ENCODE measurements around the gene HINFP. TPM values are rescaled to one million over a fixed set of nuclear protein-coding genes. Genes with fewer than 3 reads are reported as not detected.

The HINFP gene
- polyA plus RNA-seq, 4 donors, result 12.3 to 37.5 (median 19.3) TPM

DNA sequence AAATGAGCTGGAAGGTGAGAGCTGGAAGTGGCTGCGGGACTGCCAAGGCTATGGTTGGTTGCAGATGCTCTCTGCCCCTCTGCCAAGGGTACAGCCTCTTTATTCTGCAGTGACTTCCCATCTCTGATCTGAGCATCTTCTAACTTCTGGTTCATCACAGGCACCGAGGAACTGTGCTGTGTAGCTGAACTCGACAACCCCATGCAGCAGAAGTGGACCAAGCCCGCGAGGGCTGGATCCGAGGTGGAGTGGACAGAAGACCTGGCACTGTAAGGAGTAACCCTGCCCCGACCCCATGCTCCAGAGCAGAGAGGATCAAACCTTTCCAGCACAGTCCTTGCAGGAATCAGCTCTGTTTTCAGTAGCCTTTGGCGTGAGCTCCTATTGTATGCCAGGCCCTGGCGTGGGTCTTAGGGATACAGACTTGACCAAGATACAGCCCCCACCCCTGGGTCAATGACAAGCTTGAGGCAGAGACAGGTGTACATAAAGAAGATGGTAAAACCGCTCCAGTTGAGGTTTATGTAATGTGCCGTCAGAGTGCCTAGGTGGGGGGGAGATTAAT lies 9.9 kb upstream of the HINFP start:
- DNase-seq, result no peak
- WGBS, 3 donors, result 95 to 98% (median 96%) methylated on average over 11 of the region's 11 CpGs
- no peak for FAIRE-seq
- Histone ChIP-seq H3K4me1 (ENCODE audit: control insufficient read depth in 3 of 3, insufficient read depth in 2 of 3, low read depth in 1 of 3, low read length in 2 of 3) (peaks cover 8 to 27% (median 8%) of the 10 kb centered on the region in 3 donors), H3K4me3 (ENCODE audit: low read depth in 1 of 3, low read length in 3 of 3) (no peak overlapping the region), H3K36me3 (ENCODE audit: control insufficient read depth in 3 of 3, insufficient read depth in 2 of 3, low read depth in 1 of 3, low read length in 3 of 3) (peaks cover 28 to 69% (median 35%) of the 10 kb centered on the region in 3 donors), H3K27ac (ENCODE audit: low read depth in 1 of 3, low read length in 2 of 3) (no peak overlapping the region), H3K9me3 (ENCODE audit: control insufficient read depth in 2 of 2, insufficient read depth in 1 of 2, low read depth in 1 of 2, low read length in 1 of 2) (no peaks in the 10 kb centered on the region), H3K27me3 (ENCODE audit: control insufficient read depth in 3 of 3, insufficient read depth in 3 of 3, low read length in 3 of 3) (no peaks in the 10 kb centered on the region)

DNA sequence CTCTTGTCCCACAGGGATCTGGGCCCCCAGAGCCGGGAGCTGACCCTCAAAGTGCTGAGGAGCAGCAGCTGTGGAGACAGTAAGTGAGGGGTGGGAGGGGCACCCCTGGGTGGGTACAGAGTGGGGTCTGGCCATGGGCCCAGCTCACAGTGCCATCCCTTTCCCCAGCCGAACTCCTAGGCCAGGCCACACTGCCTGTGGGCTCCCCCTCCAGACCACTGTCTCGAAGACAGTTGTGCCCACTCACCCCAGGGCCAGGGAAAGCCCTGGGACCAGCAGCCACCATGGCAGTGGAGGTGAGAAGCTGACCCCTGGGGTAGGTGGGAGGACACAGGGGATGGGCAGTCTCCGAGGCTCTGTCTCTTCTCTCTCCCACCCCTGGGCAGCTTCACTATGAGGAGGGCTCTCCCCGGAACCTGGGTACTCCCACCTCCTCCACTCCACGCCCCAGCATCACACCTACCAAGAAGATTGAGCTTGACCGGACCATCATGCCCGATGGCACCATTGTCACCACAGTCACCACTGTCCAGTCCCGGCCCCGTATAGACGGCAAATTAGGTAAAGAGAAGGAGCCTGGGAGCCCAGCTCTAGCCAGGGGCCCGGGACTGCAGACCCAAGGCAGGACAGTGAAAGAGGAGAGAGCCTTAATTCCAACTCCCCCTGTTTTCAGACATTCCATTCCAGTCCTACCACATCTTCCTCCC lies 8.9 kb upstream of the HINFP start:
- Histone ChIP-seq H3K4me3 (ENCODE audit: low read depth in 1 of 3, low read length in 3 of 3) (no peak overlapping the region), H3K4me1 (ENCODE audit: control insufficient read depth in 3 of 3, insufficient read depth in 2 of 3, low read depth in 1 of 3, low read length in 2 of 3) (peaks cover 4 to 22% (median 7%) of the 10 kb centered on the region in 3 donors), H3K27ac (ENCODE audit: low read depth in 1 of 3, low read length in 2 of 3) (no peak overlapping the region), H3K9me3 (ENCODE audit: control insufficient read depth in 2 of 2, insufficient read depth in 1 of 2, low read depth in 1 of 2, low read length in 1 of 2) (no peaks in the 10 kb centered on the region), H3K36me3 (ENCODE audit: control insufficient read depth in 3 of 3, insufficient read depth in 2 of 3, low read depth in 1 of 3, low read length in 3 of 3) (peaks cover 28 to 75% (median 38%) of the 10 kb centered on the region in 3 donors), H3K27me3 (ENCODE audit: control insufficient read depth in 3 of 3, insufficient read depth in 3 of 3, low read length in 3 of 3) (no peaks in the 10 kb centered on the region)
- no peak for FAIRE-seq
- no peak for DNase-seq
- 91 to 97% (median 94%) methylated on average over 11 to 12 of the region's 12 CpGs for WGBS, 3 donors

DNA sequence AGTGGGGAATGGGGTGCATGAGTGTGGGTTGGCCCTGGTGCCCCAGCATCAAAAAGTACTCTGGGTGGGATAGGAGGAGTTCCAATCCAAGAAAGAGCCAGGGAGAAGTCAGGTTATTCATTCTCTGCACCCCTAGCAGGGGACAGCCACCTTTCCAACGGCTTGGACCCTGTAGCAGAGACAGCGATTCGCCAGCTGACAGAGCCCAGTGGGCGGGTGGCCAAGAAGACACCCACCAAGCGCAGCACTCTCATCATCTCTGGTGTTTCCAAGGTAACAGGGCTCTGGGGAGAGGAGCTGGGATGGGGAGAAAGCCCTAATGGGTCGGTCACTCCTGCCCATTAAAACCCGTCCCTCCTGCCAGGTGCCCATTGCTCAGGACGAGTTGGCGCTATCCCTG lies 7.7 kb upstream of the HINFP start:
- Histone ChIP-seq H3K27ac (ENCODE audit: low read depth in 1 of 3, low read length in 2 of 3) (no peak overlapping the region), H3K9me3 (ENCODE audit: control insufficient read depth in 2 of 2, insufficient read depth in 1 of 2, low read depth in 1 of 2, low read length in 1 of 2) (no peaks in the 10 kb centered on the region), H3K4me3 (ENCODE audit: low read depth in 1 of 3, low read length in 3 of 3) (no peak overlapping the region), H3K36me3 (ENCODE audit: control insufficient read depth in 3 of 3, insufficient read depth in 2 of 3, low read depth in 1 of 3, low read length in 3 of 3) (peaks cover 28 to 75% (median 38%) of the 10 kb centered on the region in 3 donors), H3K27me3 (ENCODE audit: control insufficient read depth in 3 of 3, insufficient read depth in 3 of 3, low read length in 3 of 3) (no peaks in the 10 kb centered on the region), H3K4me1 (ENCODE audit: control insufficient read depth in 3 of 3, insufficient read depth in 2 of 3, low read depth in 1 of 3, low read length in 2 of 3) (peaks cover 4 to 15% (median 6%) of the 10 kb centered on the region in 3 donors)
- DNase-seq (no peak), FAIRE-seq (no peak)
- WGBS, 3 donors, result 94 to 99% (median 95%) methylated on average over 7 to 9 of the region's 9 CpGs

DNA sequence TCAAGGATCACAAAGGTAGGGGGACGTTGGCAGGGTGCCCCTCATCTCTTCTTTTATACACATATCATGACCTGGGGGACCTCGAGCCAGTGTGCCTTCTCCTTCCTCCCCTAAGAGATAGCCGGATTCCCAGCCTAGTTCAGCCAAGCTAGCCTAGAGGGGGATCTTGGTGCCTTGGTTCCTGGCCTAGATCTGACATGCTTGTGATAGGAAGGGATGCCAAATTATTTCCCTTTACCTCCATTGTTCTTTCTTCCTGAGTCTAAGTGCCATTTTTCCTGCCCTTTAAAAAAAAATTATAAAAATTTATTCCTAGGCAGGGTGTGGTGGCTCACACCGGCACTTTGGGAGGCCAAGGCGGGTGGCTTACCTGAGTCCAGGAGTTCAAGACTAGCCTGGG lies 7.0 kb upstream of the HINFP start:
- no peak for FAIRE-seq
- no peak for DNase-seq
- Histone ChIP-seq H3K27ac (ENCODE audit: low read depth in 1 of 3, low read length in 2 of 3) (no peak overlapping the region), H3K36me3 (ENCODE audit: control insufficient read depth in 3 of 3, insufficient read depth in 2 of 3, low read depth in 1 of 3, low read length in 3 of 3) (peaks cover 28 to 71% (median 38%) of the 10 kb centered on the region in 3 donors), H3K9me3 (ENCODE audit: control insufficient read depth in 2 of 2, insufficient read depth in 1 of 2, low read depth in 1 of 2, low read length in 1 of 2) (no peaks in the 10 kb centered on the region), H3K27me3 (ENCODE audit: control insufficient read depth in 3 of 3, insufficient read depth in 3 of 3, low read length in 3 of 3) (no peaks in the 10 kb centered on the region), H3K4me3 (ENCODE audit: low read depth in 1 of 3, low read length in 3 of 3) (no peak overlapping the region), H3K4me1 (ENCODE audit: control insufficient read depth in 3 of 3, insufficient read depth in 2 of 3, low read depth in 1 of 3, low read length in 2 of 3) (peaks cover under 1 to 9% (median under 1%) of the 10 kb centered on the region in 3 donors)
- WGBS, 3 donors, result 81 to 92% (median 87%) methylated on average over 5 of the region's 5 CpGs

DNA sequence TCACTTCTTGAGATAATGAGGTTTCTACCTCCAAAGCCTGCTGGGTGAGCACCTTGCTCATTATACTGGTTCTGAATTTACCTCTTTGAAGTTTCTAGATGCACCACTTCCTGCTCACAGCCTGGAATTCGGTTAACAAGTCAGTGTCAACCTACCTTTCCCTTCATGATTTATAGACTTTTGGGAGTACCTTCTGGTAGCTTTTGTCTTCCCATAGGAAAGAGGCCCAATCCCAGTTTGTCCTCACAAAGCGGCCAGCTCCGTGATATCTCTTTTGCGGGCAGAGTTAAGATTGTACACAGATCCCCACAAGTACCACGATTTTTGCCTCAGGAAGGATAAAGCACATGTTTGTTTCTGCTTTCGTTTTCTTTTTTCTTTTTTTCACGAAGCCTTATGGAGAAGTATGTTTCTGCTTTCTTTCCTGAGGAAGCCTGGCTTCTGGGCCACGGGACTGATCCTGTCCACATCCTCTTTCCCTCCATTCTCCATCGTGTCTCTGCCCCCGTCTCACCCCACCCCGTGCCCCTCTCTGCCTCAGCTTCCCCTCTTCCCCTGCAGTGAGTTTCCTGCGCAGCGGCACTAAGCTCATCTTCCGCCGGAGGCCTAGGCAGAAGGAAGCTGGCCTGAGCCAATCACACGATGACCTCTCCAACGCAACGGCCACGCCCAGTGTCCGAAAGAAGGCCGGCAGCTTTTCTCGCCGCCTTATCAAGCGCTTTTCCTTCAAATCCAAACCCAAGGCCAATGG lies 5.7 kb upstream of the HINFP start:
- Histone ChIP-seq H3K4me3 (ENCODE audit: low read depth in 1 of 3, low read length in 3 of 3) (no peak overlapping the region), H3K4me1 (ENCODE audit: control insufficient read depth in 3 of 3, insufficient read depth in 2 of 3, low read depth in 1 of 3, low read length in 2 of 3) (peaks cover 0 to 5% (median 0%) of the 10 kb centered on the region in 3 donors), H3K36me3 (ENCODE audit: control insufficient read depth in 3 of 3, insufficient read depth in 2 of 3, low read depth in 1 of 3, low read length in 3 of 3) (peaks cover 26 to 60% (median 38%) of the 10 kb centered on the region in 3 donors), H3K27ac (ENCODE audit: low read depth in 1 of 3, low read length in 2 of 3) (peak overlapping the region in 2 of 3 donors; percentile 32 to 78), H3K27me3 (ENCODE audit: control insufficient read depth in 3 of 3, insufficient read depth in 3 of 3, low read length in 3 of 3) (no peaks in the 10 kb centered on the region), H3K9me3 (ENCODE audit: control insufficient read depth in 2 of 2, insufficient read depth in 1 of 2, low read depth in 1 of 2, low read length in 1 of 2) (no peaks in the 10 kb centered on the region)
- FAIRE-seq (no peak), DNase-seq (no peak)
- 65 to 82% (median 75%) methylated on average over 24 of the region's 24 CpGs for WGBS, 3 donors

DNA sequence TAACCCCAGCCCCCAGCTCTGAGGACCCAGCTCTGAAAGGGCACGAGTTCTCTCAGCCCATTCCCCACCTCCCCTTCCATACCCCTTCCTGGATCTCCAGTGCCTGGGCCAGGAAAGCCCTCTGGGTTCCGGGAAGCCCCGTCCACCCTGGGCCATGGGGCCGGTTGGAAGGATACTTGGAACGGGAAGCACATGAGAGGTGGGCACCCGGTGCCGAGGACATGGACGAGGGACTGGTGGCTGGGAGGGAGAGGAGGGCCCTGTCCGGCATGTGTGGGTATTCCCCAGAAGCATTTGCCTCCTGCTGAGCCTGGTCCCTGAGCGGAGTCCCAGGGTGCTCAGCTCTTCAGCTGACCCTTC lies 5.2 kb upstream of the HINFP start:
- H3K4me3 ChIP-seq (ENCODE audit: low read depth in 1 of 3, low read length in 3 of 3), result no peak overlapping the region
- WGBS, 3 donors, result 84 to 93% (median 89%) methylated on average over 7 to 10 of the region's 10 CpGs
- no peak for FAIRE-seq
- H3K9me3 ChIP-seq (ENCODE audit: control insufficient read depth in 2 of 2, insufficient read depth in 1 of 2, low read depth in 1 of 2, low read length in 1 of 2), result no peaks in the 10 kb centered on the region
- no peak for DNase-seq
- H3K27ac ChIP-seq (ENCODE audit: low read depth in 1 of 3, low read length in 2 of 3), result peak overlapping the region in 1 of 3 donors; percentile 78
- peaks cover 0 to 8% (median 0%) of the 10 kb centered on the region in 3 donors for H3K4me1 ChIP-seq (ENCODE audit: control insufficient read depth in 3 of 3, insufficient read depth in 2 of 3, low read depth in 1 of 3, low read length in 2 of 3)
- H3K36me3 ChIP-seq (ENCODE audit: control insufficient read depth in 3 of 3, insufficient read depth in 2 of 3, low read depth in 1 of 3, low read length in 3 of 3), result peaks cover 21 to 55% (median 32%) of the 10 kb centered on the region in 3 donors
- H3K27me3 ChIP-seq (ENCODE audit: control insufficient read depth in 3 of 3, insufficient read depth in 3 of 3, low read length in 3 of 3), result no peaks in the 10 kb centered on the region

DNA sequence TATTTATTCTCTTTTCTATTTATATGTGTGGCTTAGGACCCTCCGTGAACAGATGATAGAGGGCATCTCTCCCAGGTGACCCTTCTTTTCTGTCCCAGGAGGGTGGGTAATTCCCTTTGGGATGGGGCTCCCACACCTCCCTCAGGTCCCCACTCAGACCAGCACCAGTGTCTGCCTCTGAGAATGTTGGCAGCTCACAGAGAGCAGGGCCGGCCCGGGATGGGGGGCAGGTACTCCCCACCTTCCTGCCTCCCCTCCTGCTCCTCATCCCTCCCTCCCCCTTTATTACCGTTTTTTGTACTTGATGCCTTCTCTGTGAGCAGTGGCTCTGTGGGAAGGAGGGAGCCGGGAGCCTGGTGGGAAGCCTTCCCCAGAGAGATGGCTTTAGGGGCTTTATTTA lies 4.8 kb upstream of the HINFP start:
- FAIRE-seq (no peak), DNase-seq (no peak)
- Histone ChIP-seq H3K9me3 (ENCODE audit: control insufficient read depth in 2 of 2, insufficient read depth in 1 of 2, low read depth in 1 of 2, low read length in 1 of 2) (no peaks in the 10 kb centered on the region), H3K27ac (ENCODE audit: low read depth in 1 of 3, low read length in 2 of 3) (no peak overlapping the region), H3K36me3 (ENCODE audit: control insufficient read depth in 3 of 3, insufficient read depth in 2 of 3, low read depth in 1 of 3, low read length in 3 of 3) (peaks cover 17 to 51% (median 28%) of the 10 kb centered on the region in 3 donors), H3K4me1 (ENCODE audit: control insufficient read depth in 3 of 3, insufficient read depth in 2 of 3, low read depth in 1 of 3, low read length in 2 of 3) (peaks cover 0 to 8% (median 0%) of the 10 kb centered on the region in 3 donors), H3K27me3 (ENCODE audit: control insufficient read depth in 3 of 3, insufficient read depth in 3 of 3, low read length in 3 of 3) (no peaks in the 10 kb centered on the region), H3K4me3 (ENCODE audit: low read depth in 1 of 3, low read length in 3 of 3) (no peak overlapping the region)
- 79 to 83% (median 83%) methylated on average over 5 of the region's 5 CpGs for WGBS, 3 donors

DNA sequence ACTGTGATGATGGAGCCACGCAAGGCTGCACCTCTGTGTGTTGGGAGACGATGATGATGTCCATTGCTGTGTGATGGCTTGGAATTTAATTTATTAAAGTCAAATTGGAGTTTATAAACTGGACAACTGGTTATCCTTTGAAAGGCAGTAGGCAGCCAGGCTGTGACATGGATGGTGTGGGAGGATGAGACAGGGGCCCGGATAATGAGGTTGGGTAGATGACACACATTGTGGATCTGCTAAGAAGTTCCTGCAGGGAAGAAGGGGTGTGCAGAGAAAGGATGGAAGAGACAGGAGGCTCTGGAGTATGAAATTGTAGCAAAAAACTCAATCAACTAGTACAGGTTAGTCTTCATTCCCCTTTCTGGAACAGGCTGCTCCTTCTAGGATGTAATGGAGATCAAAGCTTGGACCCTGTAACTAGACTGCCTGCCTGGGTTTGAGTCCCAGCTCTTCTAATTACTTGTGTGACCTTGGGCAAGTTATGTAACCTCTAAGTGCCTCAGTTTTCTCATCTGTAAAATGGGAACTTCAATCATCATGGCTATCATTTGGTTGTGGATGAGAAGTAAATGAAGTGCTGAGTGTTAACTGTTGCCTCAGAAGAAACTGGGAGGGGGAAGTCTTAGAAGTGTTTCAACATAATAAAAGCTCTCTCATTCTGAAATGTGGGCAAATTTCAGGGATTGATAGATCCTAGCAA lies 4.2 kb upstream of the HINFP start:
- FAIRE-seq (no peak), DNase-seq (no peak)
- no peaks in the 10 kb centered on the region for H3K27me3 ChIP-seq (ENCODE audit: control insufficient read depth in 3 of 3, insufficient read depth in 3 of 3, low read length in 3 of 3)
- H3K9me3 ChIP-seq (ENCODE audit: control insufficient read depth in 2 of 2, insufficient read depth in 1 of 2, low read depth in 1 of 2, low read length in 1 of 2), result no peaks in the 10 kb centered on the region
- H3K4me1 ChIP-seq (ENCODE audit: control insufficient read depth in 3 of 3, insufficient read depth in 2 of 3, low read depth in 1 of 3, low read length in 2 of 3), result peaks cover 0 to 10% (median under 1%) of the 10 kb centered on the region in 3 donors
- peaks cover 16 to 45% (median 24%) of the 10 kb centered on the region in 3 donors for H3K36me3 ChIP-seq (ENCODE audit: control insufficient read depth in 3 of 3, insufficient read depth in 2 of 3, low read depth in 1 of 3, low read length in 3 of 3)
- H3K4me3 ChIP-seq (ENCODE audit: low read depth in 1 of 3, low read length in 3 of 3), result no peak overlapping the region
- H3K27ac ChIP-seq (ENCODE audit: low read depth in 1 of 3, low read length in 2 of 3), result no peak overlapping the region
- WGBS, 3 donors, result 92 to 95% (median 93%) methylated on average over 3 of the region's 3 CpGs

Measured in small intestine (tissue), 7 donors.